Epithelial cell of esophagus (primary cell): ENCODE results near the gene SLC1A1.

Experiments used
- DNase-seq: peaks from one replicate; pipeline ENCODE4 v3.0.0; 2010; ENCODE audit warnings: low read depth
- H3K4me3 ChIP-seq: 2 replicates; pipeline ENCODE4 v1.5.1; 2011; ENCODE audit warnings: mild to moderate bottlenecking, low read length, control low read depth
- TF ChIP-seq, protein P1 (sequence below): IDR thresholded peaks from 2 replicates; pipeline ENCODE4 v1.5.1; 2011; ENCODE audit warnings: low read depth, mild to moderate bottlenecking, low read length, control low read depth, inconsistent platforms; ENCODE audit not compliant: insufficient read depth; ENCODE audit errors: missing control alignments

SLC1A1 gene

DNA sequence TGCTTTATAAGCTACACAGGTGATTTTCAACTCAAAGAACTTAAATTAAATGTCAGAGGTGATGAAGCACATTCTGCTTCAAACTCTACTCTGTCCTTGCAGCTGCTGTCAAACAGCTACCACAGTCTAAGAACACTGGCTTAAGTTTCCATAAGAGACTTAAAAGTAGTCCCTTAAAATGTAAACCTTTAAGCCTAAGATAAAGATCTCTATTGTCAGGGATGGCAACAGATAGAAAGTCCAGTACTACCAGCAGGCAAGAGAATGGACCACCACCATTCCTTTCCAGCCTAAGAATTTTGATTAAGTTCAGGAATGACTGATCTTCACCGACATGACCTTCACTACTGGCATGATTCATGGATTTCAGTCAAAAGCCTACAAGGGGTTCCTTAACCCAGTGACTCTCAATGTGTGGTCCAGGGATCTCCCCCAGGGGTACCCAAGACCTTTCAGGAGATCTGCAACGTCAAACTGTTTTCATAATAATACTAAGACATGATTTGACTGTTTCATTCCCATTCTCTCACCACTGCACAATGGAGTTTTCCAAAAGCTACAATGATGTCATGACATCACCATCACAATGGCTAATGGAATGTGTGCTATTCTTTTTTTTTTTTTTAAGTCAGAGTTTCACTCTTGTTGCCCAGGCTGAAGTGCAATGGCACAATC lies 130.8 kb downstream of the SLC1A1 start:
- TF ChIP-seq, protein P1, sequence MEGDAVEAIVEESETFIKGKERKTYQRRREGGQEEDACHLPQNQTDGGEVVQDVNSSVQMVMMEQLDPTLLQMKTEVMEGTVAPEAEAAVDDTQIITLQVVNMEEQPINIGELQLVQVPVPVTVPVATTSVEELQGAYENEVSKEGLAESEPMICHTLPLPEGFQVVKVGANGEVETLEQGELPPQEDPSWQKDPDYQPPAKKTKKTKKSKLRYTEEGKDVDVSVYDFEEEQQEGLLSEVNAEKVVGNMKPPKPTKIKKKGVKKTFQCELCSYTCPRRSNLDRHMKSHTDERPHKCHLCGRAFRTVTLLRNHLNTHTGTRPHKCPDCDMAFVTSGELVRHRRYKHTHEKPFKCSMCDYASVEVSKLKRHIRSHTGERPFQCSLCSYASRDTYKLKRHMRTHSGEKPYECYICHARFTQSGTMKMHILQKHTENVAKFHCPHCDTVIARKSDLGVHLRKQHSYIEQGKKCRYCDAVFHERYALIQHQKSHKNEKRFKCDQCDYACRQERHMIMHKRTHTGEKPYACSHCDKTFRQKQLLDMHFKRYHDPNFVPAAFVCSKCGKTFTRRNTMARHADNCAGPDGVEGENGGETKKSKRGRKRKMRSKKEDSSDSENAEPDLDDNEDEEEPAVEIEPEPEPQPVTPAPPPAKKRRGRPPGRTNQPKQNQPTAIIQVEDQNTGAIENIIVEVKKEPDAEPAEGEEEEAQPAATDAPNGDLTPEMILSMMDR: no peak
- H3K4me3 ChIP-seq: no peak overlapping the region
- DNase-seq: no peak

DNA sequence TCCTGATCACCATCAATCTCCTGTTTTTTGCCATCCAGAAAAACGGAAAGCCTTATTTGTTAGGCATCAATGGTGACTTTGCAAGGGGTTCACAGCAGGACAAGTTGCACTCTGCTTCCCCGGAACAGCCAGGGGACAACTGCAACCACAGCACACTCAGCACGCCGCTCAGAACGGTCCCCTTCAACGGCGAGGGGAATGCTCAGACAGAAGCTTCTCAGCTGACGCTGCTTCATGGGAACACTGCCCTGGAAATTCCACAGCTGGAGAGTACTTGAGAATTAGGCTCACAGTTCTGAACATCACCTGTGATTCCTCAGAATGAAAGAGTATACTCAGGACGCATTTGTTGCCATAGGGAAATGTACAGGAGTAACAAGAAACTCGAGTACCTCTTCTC lies 131.7 kb downstream of the SLC1A1 start:
- TF ChIP-seq, protein P1: no peak
- H3K4me3 ChIP-seq: no peak overlapping the region
- DNase-seq: no peak

DNA sequence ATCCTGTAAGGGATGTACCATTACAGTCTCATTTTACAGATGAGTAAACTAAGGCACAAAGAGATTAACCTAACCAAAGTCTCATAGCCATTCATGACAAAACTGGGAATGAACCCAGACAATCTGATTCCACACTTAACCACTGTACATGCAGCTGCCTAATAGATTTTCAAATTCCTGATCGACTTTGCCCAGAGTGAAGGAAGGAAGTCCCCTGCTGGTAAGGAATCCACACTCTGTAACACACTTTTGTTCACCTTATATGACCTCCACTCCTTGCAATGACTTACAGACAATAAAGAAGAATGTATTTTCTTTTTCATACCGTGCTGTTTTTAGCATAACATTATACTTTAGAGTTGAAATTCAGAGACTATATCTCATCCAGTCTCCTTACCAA lies 140.6 kb downstream of the SLC1A1 start:
- TF ChIP-seq, protein P1: no peak
- DNase-seq: no peak

More for the DNA sequence above, 140.6 kb downstream of the SLC1A1 start:
- no peak overlapping the region for H3K4me3 ChIP-seq
